Transverse colon (tissue), 4 donors: Measurements from ENCODE around the gene ASB16.

Source experiments
- CTCF ChIP-seq, 5 experiments: fragments of 200-600 bp in 3 of 5; fragments of 450-650 bp in 2 of 5; sonication (generic) in 3 of 5; IDR thresholded peaks; 1 replicate in 2 of 5; 2 replicates in 3 of 5; pipeline ENCODE4 v1.5.1; 2016 to 2017; ENCODE audit warnings: antibody characterized with exemption in 5 of 5, inconsistent platforms in 3 of 5, mild to moderate bottlenecking in 2 of 5, moderate library complexity in 1 of 5
- POLR2A ChIP-seq: fragments of 450-650 bp; IDR thresholded peaks from one replicate; pipeline ENCODE4 v1.6.1; 2016; ENCODE audit warnings: antibody characterized with exemption, mild to moderate bottlenecking, moderate library complexity
- POLR2AphosphoS5 ChIP-seq, 3 donors: sonication (generic); formaldehyde crosslinking; IDR thresholded peaks; one replicate each; pipeline ENCODE4 v1.6.1; 2016; ENCODE audit warnings: antibody characterized with exemption in 3 of 3

GRCh38 chr17:44205962-44206824 lies 35.7 kb downstream of the ASB16 start:
- no peak for TF ChIP-seq CTCF (IDR thresholded peaks at IDR 0.05)
- TF ChIP-seq POLR2A: peak; percentile 12
- TF ChIP-seq POLR2AphosphoS5 (IDR thresholded peaks at IDR 0.05): no peak
